Bronchial epithelial cell (primary cell): ENCODE measurements around the gene SULT2B1. TPM values are rescaled to one million over a fixed set of nuclear protein-coding genes. Genes with fewer than 3 reads are reported as not detected.
"Not testable (repeated sequence)": the region's sequence is repeated elsewhere in the genome, so short reads cannot be mapped to it uniquely, and the experiment has no call there.

Experiments used
- DNase-seq: peaks from one replicate; pipeline ENCODE4 v3.0.0-alpha.2; 2010; ENCODE audit warnings: low read depth
- FAIRE-seq: peaks from 2 replicates; lab custom pipeline; 2011; peaks lifted over from hg19 to GRCh38; lab: Jason Lieb, UNC
- H3K27me3 ChIP-seq: 2 replicates; pipeline ENCODE4 v1.5.1; 2011; ENCODE audit warnings: low read length; ENCODE audit not compliant: control insufficient read depth, insufficient read depth
- H3K36me3 ChIP-seq: 2 replicates; pipeline ENCODE4 v1.5.1; 2011; ENCODE audit warnings: low read length; ENCODE audit not compliant: control insufficient read depth, insufficient read depth
- H3K4me3 ChIP-seq: 2 replicates; pipeline ENCODE4 v1.5.1; 2011; ENCODE audit warnings: mild to moderate bottlenecking, low read depth, low read length, control low read depth
- CTCF ChIP-seq: IDR thresholded peaks from 2 replicates; pipeline ENCODE4 v1.5.1; 2011; ENCODE audit warnings: mild to moderate bottlenecking, moderate library complexity, low read length, control low read depth, inconsistent platforms; ENCODE audit not compliant: insufficient read depth, severe bottlenecking
- total RNA-seq: library from RNA; depleted of rRNA; stranded (reverse); fragments of >200 nt; gene quantifications from 2 replicates; pipeline ENCODE4 v1.2.1, GENCODE V29; 2014

SULT2B1 gene
- total RNA-seq, 1 donor from 2014 or later: 3.4 TPM

- no peak for FAIRE-seq
- Histone ChIP-seq H3K27me3 (no peaks in the 10 kb centered on the region), H3K36me3 (no peaks in the 10 kb centered on the region), H3K4me3 (no peak overlapping the region)
- DNase-seq: no peak
- TF ChIP-seq CTCF: no peak
Measured at GRCh38 chr19:48571378-48572162, 19.6 kb downstream of the SULT2B1 start.

- DNase-seq (no peak), FAIRE-seq (no peak)
- Histone ChIP-seq H3K27me3 (no peaks in the 10 kb centered on the region), H3K36me3 (no peaks in the 10 kb centered on the region), H3K4me3 (no peak overlapping the region)
- no peak for TF ChIP-seq CTCF
Measured at GRCh38 chr19:48573163-48573505, 21.2 kb downstream of the SULT2B1 start.

- FAIRE-seq (no peak), DNase-seq (no peak)
- TF ChIP-seq CTCF: no peak
- no peak overlapping the region for H3K4me3 ChIP-seq
- H3K27me3 ChIP-seq: no peaks in the 10 kb centered on the region
- no peaks in the 10 kb centered on the region for H3K36me3 ChIP-seq
Measured at GRCh38 chr19:48575931-48576622, 24.1 kb downstream of the SULT2B1 start.

- H3K27me3 ChIP-seq: not testable (repeated sequence)
Measured at GRCh38 chr19:48577908-48578307, 25.9 kb downstream of the SULT2B1 start.

GRCh38 chr19:48578891-48579290 is 26.9 kb downstream of the SULT2B1 start:
- TF ChIP-seq CTCF: no peak
- FAIRE-seq: no peak
- Histone ChIP-seq H3K4me3 (no peak overlapping the region), H3K36me3 (no peaks in the 10 kb centered on the region), H3K27me3 (no peaks in the 10 kb centered on the region)
- DNase-seq: no peak

More at GRCh38 chr19:48577908-48578307, 25.9 kb downstream of the SULT2B1 start:
- not testable (repeated sequence) for H3K36me3 ChIP-seq, FAIRE-seq, DNase-seq, H3K4me3 ChIP-seq

- no peak overlapping the region for H3K4me3 ChIP-seq
- no peaks in the 10 kb centered on the region for H3K36me3 ChIP-seq
- FAIRE-seq (no peak), DNase-seq (no peak)
- H3K27me3 ChIP-seq: no peaks in the 10 kb centered on the region
- no peak for TF ChIP-seq CTCF
Measured at GRCh38 chr19:48582168-48582567, 30.2 kb downstream of the SULT2B1 start.
